Spleen (tissue), 11 donors: ENCODE results near the gene TOGARAM1. TPM values are rescaled to one million over a fixed set of nuclear protein-coding genes. Genes with fewer than 3 reads are reported as not detected.

Experiments used
- DNase-seq: peaks from one replicate; pipeline ENCODE4 v3.0.0-alpha.2; 2020
- H3K27ac ChIP-seq, 8 donors: fragments of 200-600 bp; sonication (generic) in 7 of 8; 1 replicate in 4 of 8; 2 replicates in 4 of 8; pipeline versions ENCODE4 v1.5.0 to v1.8.0; 2016 to 2021; ENCODE audit warnings: inconsistent platforms in 4 of 8, mild to moderate bottlenecking in 4 of 8, moderate library complexity in 1 of 8
- H3K27me3 ChIP-seq, 7 donors: fragments of 200-600 bp; sonication (generic) in 6 of 7; replicated peaks in 1 of 7; 1 replicate in 4 of 7; 2 replicates in 3 of 7; pipeline versions ENCODE4 v1.5.0 to v1.8.0; 2016 to 2021; ENCODE audit warnings: inconsistent platforms in 3 of 7, mild to moderate bottlenecking in 1 of 7
- H3K36me3 ChIP-seq, 6 donors: fragments of 200-600 bp; sonication (generic) in 5 of 6; 1 replicate in 4 of 6; 2 replicates in 2 of 6; pipeline versions ENCODE4 v1.5.0 to v1.8.0; 2016 to 2021; ENCODE audit warnings: inconsistent platforms in 2 of 6
- H3K4me1 ChIP-seq, 6 donors: fragments of 200-600 bp; sonication (generic) in 5 of 6; 1 replicate in 3 of 6; 2 replicates in 3 of 6; pipeline versions ENCODE4 v1.5.0 to v1.8.0; 2016 to 2021; ENCODE audit warnings: inconsistent platforms in 3 of 6
- H3K4me3 ChIP-seq, 8 donors: fragments of 200-600 bp; sonication (generic) in 7 of 8; 1 replicate in 4 of 8; 2 replicates in 4 of 8; pipeline versions ENCODE4 v1.5.0 to v1.8.0; 2016 to 2021; ENCODE audit warnings: inconsistent platforms in 4 of 8, mild to moderate bottlenecking in 4 of 8, moderate library complexity in 2 of 8
- H3K9me3 ChIP-seq, 8 donors: fragments of 200-600 bp; sonication (generic) in 7 of 8; 1 replicate in 4 of 8; 2 replicates in 4 of 8; pipeline versions ENCODE4 v1.5.0 to v1.8.0; 2016 to 2021; ENCODE audit warnings: inconsistent platforms in 4 of 8
- POLR2A ChIP-seq, 3 donors: fragments of 450-650 bp; IDR thresholded peaks; one replicate each; pipeline ENCODE4 v1.5.1; 2017; ENCODE audit warnings: antibody characterized with exemption in 3 of 3, mild to moderate bottlenecking in 1 of 3
- POLR2AphosphoS5 ChIP-seq, 3 donors: sonication (generic); formaldehyde crosslinking; IDR thresholded peaks; one replicate each; pipeline ENCODE4 v1.5.1; 2017; ENCODE audit warnings: antibody characterized with exemption in 3 of 3
- WGBS, 5 donors: extraction: QIAGEN DNeasy Blood & Tissue Kit in 3 of 5; methylation state at CpG; one replicate each; pipeline versions ENCODE4 v1.1.5 to v1.1.7; 2013 to 2018; 5-methylcytosine and 5-hydroxymethylcytosine counted together
- intact Hi-C: fragments of 100-400 bp; cut with DNase I; formaldehyde crosslinking; loops from one replicate; pipeline ENCODE4 v1.15.0; 2023; ENCODE audit warnings: low total_unique reads
- polyA plus RNA-seq, 3 donors: library from polyadenylated mRNA; stranded (reverse); fragments of 200-250 nt; gene quantifications; one replicate each; pipeline ENCODE4 v1.2.1, GENCODE V29; 2013
- total RNA-seq, 7 donors: library from RNA; depleted of rRNA in 3 of 7; stranded (reverse); fragments of >200 nt in 3 of 7; fragmentation: NEBNext Ultra II Directional in 4 of 7; extraction: Animal tissue kit (Norgen Biotek cat#: 25700) in 4 of 7; gene quantifications; one replicate each; pipeline versions ENCODE4 v1.1.0 to v1.2.1, GENCODE V29; 2016 to 2021
- TF ChIP-seq, protein P1 (sequence below), 11 experiments: fragments of 200-600 bp in 7 of 11; fragments of 450-650 bp in 4 of 11; sonication (generic) in 4 of 11; IDR thresholded peaks in 8 of 11; conservative IDR thresholded peaks in 3 of 11; 1 replicate in 7 of 11; 2 replicates in 4 of 11; pipeline versions ENCODE4 v1.4.0 to v1.8.0; 2016 to 2021; ENCODE audit warnings: antibody characterized with exemption in 11 of 11, inconsistent platforms in 4 of 11, mild to moderate bottlenecking in 1 of 11
- donor health status: healthy with polysubstance abuse.
- donor health status: DM: no; HTN: no; CAD: no; lungs with moderate emphysema.
- donor health status: DM: no; HTN: no; CAD: no.
- donor health status: Bipolar disorder and iron deficiency.
- donor health status: healthy.
- donor health status: DM: no; HTN: no; CAD: no.
- donor health status: DM: yes; HTN: yes; CAD: no.

TOGARAM1 gene
- total and polyA plus RNA-seq, 10 donors, result 3.1 to 37.3 (median 17.2) TPM

DNA sequence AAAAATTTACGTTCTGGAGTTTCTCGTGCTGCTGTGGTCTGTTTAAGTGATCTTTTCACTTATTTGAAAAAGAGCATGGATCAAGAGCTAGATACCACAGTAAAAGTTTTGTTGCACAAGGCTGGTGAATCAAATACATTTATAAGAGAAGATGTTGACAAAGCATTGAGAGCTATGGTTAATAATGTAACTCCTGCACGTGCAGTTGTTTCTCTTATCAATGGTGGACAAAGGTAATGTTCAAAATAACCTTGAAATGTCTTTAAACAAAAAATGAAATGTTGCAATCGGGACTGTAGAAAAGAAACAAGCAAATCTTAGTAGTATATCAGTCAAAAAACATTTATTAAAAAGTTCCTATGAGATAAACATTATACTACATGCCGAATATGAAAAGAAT, 82.6 kb downstream of the TOGARAM1 start:
- 90 to 94% (median 94%) methylated on average over 5 of the region's 5 CpGs for WGBS, 5 donors
- Histone ChIP-seq H3K4me1 (no peaks in the 10 kb centered on the region), H3K27me3 (no peaks in the 10 kb centered on the region), H3K4me3 (no peak overlapping the region), H3K36me3 (peaks cover 0 to 83% (median 18%) of the 10 kb centered on the region in 6 donors), H3K27ac (no peak overlapping the region), H3K9me3 (no peaks in the 10 kb centered on the region)
- no peak for DNase-seq
- TF ChIP-seq, protein P1, sequence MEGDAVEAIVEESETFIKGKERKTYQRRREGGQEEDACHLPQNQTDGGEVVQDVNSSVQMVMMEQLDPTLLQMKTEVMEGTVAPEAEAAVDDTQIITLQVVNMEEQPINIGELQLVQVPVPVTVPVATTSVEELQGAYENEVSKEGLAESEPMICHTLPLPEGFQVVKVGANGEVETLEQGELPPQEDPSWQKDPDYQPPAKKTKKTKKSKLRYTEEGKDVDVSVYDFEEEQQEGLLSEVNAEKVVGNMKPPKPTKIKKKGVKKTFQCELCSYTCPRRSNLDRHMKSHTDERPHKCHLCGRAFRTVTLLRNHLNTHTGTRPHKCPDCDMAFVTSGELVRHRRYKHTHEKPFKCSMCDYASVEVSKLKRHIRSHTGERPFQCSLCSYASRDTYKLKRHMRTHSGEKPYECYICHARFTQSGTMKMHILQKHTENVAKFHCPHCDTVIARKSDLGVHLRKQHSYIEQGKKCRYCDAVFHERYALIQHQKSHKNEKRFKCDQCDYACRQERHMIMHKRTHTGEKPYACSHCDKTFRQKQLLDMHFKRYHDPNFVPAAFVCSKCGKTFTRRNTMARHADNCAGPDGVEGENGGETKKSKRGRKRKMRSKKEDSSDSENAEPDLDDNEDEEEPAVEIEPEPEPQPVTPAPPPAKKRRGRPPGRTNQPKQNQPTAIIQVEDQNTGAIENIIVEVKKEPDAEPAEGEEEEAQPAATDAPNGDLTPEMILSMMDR (IDR thresholded peaks at IDR 0.05 in 8 of 11, conservative IDR thresholded peaks at IDR 0.05 in 3 of 11), result no peak
- TF ChIP-seq POLR2A (IDR thresholded peaks at IDR 0.05) (no peak), POLR2AphosphoS5 (IDR thresholded peaks at IDR 0.05) (no peak)
- intact Hi-C loops, result no loop called here

DNA sequence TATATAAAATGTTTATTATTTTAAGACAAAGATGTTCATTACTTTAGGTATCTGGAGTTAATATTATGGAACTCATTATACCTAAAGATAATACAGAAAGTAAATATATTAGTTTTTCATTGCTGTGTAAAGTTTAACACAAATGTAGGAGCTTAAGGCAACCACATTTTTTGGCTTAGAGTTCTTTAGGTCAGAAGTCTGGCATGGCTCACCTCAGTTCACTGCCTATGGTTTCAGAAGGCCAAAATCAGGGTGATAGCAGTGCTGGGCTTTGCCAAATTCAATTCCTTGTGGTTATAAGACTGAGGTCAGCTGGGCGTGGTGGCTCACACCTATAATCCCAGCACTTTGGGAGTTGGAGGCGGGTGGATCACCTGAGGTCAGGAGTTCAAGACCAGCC, 86.4 kb downstream of the TOGARAM1 start:
- Histone ChIP-seq H3K27ac (no peak overlapping the region), H3K9me3 (no peaks in the 10 kb centered on the region), H3K36me3 (peaks cover 0 to 92% (median 19%) of the 10 kb centered on the region in 6 donors), H3K4me3 (no peak overlapping the region), H3K4me1 (no peaks in the 10 kb centered on the region), H3K27me3 (no peaks in the 10 kb centered on the region)
- TF ChIP-seq POLR2AphosphoS5 (IDR thresholded peaks at IDR 0.05), result no peak
- TF ChIP-seq, protein P1 (IDR thresholded peaks at IDR 0.05 in 8 of 11, conservative IDR thresholded peaks at IDR 0.05 in 3 of 11), result no peak
- no peak for TF ChIP-seq POLR2A (IDR thresholded peaks at IDR 0.05)
- no peak for DNase-seq
- intact Hi-C loops, result no loop called here
- 89 to 97% (median 94%) methylated on average over 2 of the region's 2 CpGs for WGBS, 5 donors

DNA sequence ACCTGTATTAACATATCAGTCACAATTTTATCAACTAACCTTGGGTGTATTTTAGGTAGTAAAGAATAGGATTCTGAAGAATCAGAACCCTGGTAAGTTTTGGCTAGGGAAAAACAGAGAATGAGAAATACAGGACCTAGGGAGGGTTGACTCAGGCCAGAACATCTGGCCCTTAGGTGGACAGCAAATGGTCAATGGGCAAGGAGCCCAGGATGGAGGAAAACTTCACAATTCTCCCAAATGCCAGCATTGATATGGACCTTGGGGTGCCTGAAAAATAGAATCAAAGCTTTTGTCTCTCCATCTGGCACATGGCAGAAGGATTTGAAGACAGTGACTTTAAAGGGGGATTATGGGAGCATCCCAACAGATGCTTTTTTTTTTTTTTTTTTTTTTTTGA, 89.2 kb downstream of the TOGARAM1 start:
- intact Hi-C loops, result no loop called here
- H3K27ac ChIP-seq, result no peak overlapping the region
- TF ChIP-seq, protein P1 (IDR thresholded peaks at IDR 0.05 in 8 of 11, conservative IDR thresholded peaks at IDR 0.05 in 3 of 11), result no peak
- no peak for TF ChIP-seq POLR2A (IDR thresholded peaks at IDR 0.05)
- no peak for TF ChIP-seq POLR2AphosphoS5 (IDR thresholded peaks at IDR 0.05)
- peaks cover 0 to 91% (median 28%) of the 10 kb centered on the region in 6 donors for H3K36me3 ChIP-seq
- H3K9me3 ChIP-seq, result peaks cover 0 to 3% (median 0%) of the 10 kb centered on the region in 8 donors
- no peak overlapping the region for H3K4me3 ChIP-seq
- H3K27me3 ChIP-seq, result no peaks in the 10 kb centered on the region
- no peak for DNase-seq
- H3K4me1 ChIP-seq, result no peaks in the 10 kb centered on the region

DNA sequence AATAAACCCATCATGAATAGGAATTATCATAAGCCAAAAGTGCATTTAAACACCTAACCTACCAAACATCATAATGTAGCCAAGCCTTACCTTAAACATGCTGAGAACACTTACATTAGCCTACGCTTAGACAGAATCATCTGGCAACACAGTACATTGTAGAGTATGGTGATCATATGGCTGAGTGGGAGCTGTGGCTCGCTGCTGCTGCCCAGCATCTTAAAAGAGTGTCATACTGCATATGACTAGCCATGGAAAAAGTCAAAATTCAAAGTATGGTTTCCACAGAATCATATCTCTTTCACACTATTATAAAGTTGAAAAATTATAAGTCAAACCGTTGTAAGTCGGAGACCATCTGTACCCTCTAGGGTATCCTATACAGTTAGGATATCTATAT, 89.9 kb downstream of the TOGARAM1 start:
- 96 to 98% (median 96%) methylated on average over 4 of the region's 4 CpGs for WGBS, 5 donors

More for the DNA sequence above, 89.9 kb downstream of the TOGARAM1 start:
- Histone ChIP-seq H3K4me3 (no peak overlapping the region), H3K27me3 (no peaks in the 10 kb centered on the region), H3K27ac (no peak overlapping the region), H3K9me3 (peaks cover 0 to 9% (median 3%) of the 10 kb centered on the region in 8 donors), H3K4me1 (no peaks in the 10 kb centered on the region), H3K36me3 (peaks cover 0 to 91% (median 23%) of the 10 kb centered on the region in 6 donors)
- intact Hi-C loops, result no loop called here
- no peak for TF ChIP-seq POLR2A (IDR thresholded peaks at IDR 0.05)
- TF ChIP-seq POLR2AphosphoS5 (IDR thresholded peaks at IDR 0.05), result no peak
- TF ChIP-seq, protein P1 (IDR thresholded peaks at IDR 0.05 in 8 of 11, conservative IDR thresholded peaks at IDR 0.05 in 3 of 11), result no peak
- DNase-seq, result no peak
